Measurements from ENCODE around the gene FGD6.

FGD6 gene

DNA sequence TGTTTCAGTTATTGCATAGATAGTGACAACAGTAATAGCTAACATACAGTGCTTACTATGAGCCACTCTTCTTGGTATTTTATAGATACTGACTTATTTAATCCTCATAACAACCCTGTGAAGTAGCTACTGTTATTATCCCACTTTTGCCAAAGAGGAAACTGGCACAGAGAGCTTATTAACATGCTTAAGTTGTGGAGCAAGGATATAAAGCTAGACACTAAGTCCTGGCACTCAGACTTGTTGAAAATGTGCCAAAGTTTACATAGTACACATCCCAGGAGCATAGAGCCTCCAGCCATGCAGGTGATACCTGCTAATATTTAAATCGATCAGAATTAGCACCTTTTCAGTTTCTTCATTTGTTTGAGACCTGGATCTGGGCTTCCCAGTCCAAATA lies 42.1 kb upstream of the FGD6 start:
- Histone ChIP-seq H3K4me3 (ENCODE audit: severe bottlenecking) (no peak overlapping the region), H3K9me3 (ENCODE audit: severe bottlenecking) (no peaks in the 10 kb centered on the region), H3K27me3 (ENCODE audit: insufficient read depth, poor library complexity, severe bottlenecking) (no peaks in the 10 kb centered on the region), H3K27ac (ENCODE audit: poor library complexity, severe bottlenecking) (no peak overlapping the region), H3K4me1 (ENCODE audit: insufficient read depth, poor library complexity, severe bottlenecking) (peaks cover 15% of the 10 kb centered on the region), H3K36me3 (ENCODE audit: low read depth) (peaks cover 79% of the 10 kb centered on the region)
- no peak for DNase-seq (ENCODE audit: low spot score)
- TF ChIP-seq, protein P1, sequence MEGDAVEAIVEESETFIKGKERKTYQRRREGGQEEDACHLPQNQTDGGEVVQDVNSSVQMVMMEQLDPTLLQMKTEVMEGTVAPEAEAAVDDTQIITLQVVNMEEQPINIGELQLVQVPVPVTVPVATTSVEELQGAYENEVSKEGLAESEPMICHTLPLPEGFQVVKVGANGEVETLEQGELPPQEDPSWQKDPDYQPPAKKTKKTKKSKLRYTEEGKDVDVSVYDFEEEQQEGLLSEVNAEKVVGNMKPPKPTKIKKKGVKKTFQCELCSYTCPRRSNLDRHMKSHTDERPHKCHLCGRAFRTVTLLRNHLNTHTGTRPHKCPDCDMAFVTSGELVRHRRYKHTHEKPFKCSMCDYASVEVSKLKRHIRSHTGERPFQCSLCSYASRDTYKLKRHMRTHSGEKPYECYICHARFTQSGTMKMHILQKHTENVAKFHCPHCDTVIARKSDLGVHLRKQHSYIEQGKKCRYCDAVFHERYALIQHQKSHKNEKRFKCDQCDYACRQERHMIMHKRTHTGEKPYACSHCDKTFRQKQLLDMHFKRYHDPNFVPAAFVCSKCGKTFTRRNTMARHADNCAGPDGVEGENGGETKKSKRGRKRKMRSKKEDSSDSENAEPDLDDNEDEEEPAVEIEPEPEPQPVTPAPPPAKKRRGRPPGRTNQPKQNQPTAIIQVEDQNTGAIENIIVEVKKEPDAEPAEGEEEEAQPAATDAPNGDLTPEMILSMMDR (IDR thresholded peaks at IDR 0.05; ENCODE audit: poor library complexity, severe bottlenecking): no peak
- ATAC-seq (ENCODE audit: low read depth): no peak

- DNase-seq (ENCODE audit: low spot score): no peak
- Histone ChIP-seq H3K9me3 (ENCODE audit: severe bottlenecking) (no peaks in the 10 kb centered on the region), H3K4me1 (ENCODE audit: insufficient read depth, poor library complexity, severe bottlenecking) (peaks cover 15% of the 10 kb centered on the region), H3K27ac (ENCODE audit: poor library complexity, severe bottlenecking) (no peak overlapping the region), H3K36me3 (ENCODE audit: low read depth) (peaks cover 77% of the 10 kb centered on the region), H3K27me3 (ENCODE audit: insufficient read depth, poor library complexity, severe bottlenecking) (no peaks in the 10 kb centered on the region), H3K4me3 (ENCODE audit: severe bottlenecking) (no peak overlapping the region)
- ATAC-seq (ENCODE audit: low read depth): no peak
- TF ChIP-seq, protein P1 (IDR thresholded peaks at IDR 0.05; ENCODE audit: poor library complexity, severe bottlenecking): no peak
These were observed 41.5 kb upstream of the FGD6 start for GRCh38 chr12:95258803-95259202.

DNA sequence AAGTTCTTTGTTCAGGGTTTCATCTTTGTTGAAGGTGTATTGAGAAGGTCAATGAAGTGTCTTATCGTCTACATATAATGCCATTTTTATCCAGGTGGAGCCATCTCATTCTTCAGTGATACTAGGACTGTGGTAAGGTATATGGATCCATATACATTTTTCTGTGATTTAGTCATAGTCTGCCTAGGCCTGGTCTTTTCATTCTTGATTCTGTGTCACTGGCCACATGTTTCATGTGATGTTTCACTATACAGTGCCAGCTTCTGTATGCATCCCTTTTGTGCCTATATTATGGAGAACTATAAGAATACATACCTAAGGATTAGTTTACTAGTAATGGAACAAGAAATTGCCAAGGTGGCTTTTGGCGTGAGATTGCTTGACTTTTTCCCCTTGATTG lies 40.9 kb upstream of the FGD6 start:
- DNase-seq (ENCODE audit: low spot score) (no peak), ATAC-seq (ENCODE audit: low read depth) (peak; percentile 85)
- peaks cover 77% of the 10 kb centered on the region for H3K36me3 ChIP-seq (ENCODE audit: low read depth)
- H3K4me1 ChIP-seq (ENCODE audit: insufficient read depth, poor library complexity, severe bottlenecking): peaks cover 15% of the 10 kb centered on the region
- TF ChIP-seq, protein P1 (IDR thresholded peaks at IDR 0.05; ENCODE audit: poor library complexity, severe bottlenecking): no peak
- H3K27me3 ChIP-seq (ENCODE audit: insufficient read depth, poor library complexity, severe bottlenecking): no peaks in the 10 kb centered on the region
- peak overlapping the region; percentile 5 for H3K27ac ChIP-seq (ENCODE audit: poor library complexity, severe bottlenecking)
- H3K9me3 ChIP-seq (ENCODE audit: severe bottlenecking): no peaks in the 10 kb centered on the region
- no peak overlapping the region for H3K4me3 ChIP-seq (ENCODE audit: severe bottlenecking)

DNA sequence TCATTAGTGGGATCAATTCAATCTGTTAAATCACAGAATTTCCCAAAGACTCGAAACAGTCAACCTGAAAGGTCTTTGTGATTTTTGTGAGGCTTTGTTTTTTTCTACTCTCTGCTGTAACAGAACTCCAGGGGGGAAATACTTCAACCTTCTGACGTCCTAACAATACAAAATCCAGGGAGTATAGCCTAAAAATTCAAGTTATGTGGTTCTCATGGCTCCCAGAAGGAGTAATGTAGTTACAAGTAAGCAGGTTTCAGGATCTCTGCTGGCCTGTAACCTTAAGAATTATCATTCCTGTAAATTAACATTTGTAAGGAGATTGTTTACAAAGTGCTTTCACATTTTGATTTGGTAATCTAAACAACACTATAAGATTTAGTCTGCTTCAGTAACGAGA lies 40.3 kb upstream of the FGD6 start:
- TF ChIP-seq, protein P1 (IDR thresholded peaks at IDR 0.05; ENCODE audit: poor library complexity, severe bottlenecking): no peak
- peaks cover 77% of the 10 kb centered on the region for H3K36me3 ChIP-seq (ENCODE audit: low read depth)
- H3K4me1 ChIP-seq (ENCODE audit: insufficient read depth, poor library complexity, severe bottlenecking): peaks cover 13% of the 10 kb centered on the region
- no peaks in the 10 kb centered on the region for H3K9me3 ChIP-seq (ENCODE audit: severe bottlenecking)
- no peak overlapping the region for H3K4me3 ChIP-seq (ENCODE audit: severe bottlenecking)
- DNase-seq (ENCODE audit: low spot score) (no peak), ATAC-seq (ENCODE audit: low read depth) (no peak)
- H3K27me3 ChIP-seq (ENCODE audit: insufficient read depth, poor library complexity, severe bottlenecking): no peaks in the 10 kb centered on the region
- peak overlapping the region; percentile 5 for H3K27ac ChIP-seq (ENCODE audit: poor library complexity, severe bottlenecking)

DNA sequence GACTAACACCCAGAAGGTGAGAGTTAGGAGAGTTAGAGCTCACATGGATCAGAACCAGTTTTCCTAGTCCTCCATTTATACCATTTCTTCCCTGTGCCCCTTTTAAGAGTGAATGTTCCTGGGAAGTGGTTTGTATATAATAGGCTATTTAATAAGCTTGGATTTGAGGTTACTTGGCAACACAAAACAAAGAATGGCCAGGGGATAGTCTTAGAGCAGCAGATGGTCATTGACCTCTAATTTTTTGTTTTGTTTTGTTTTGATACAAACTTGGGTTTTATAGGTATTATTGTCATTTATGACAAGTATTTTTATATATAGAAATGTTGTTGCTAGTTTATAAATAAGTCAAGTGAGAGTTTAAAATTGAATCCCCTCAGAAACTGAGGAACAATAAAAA lies 36.1 kb upstream of the FGD6 start:
- Histone ChIP-seq H3K27ac (ENCODE audit: poor library complexity, severe bottlenecking) (no peak overlapping the region), H3K36me3 (ENCODE audit: low read depth) (peaks cover 71% of the 10 kb centered on the region), H3K4me1 (ENCODE audit: insufficient read depth, poor library complexity, severe bottlenecking) (peaks cover 2% of the 10 kb centered on the region), H3K9me3 (ENCODE audit: severe bottlenecking) (no peaks in the 10 kb centered on the region), H3K4me3 (ENCODE audit: severe bottlenecking) (no peak overlapping the region), H3K27me3 (ENCODE audit: insufficient read depth, poor library complexity, severe bottlenecking) (no peaks in the 10 kb centered on the region)
- DNase-seq (ENCODE audit: low spot score): no peak
- TF ChIP-seq, protein P1 (IDR thresholded peaks at IDR 0.05; ENCODE audit: poor library complexity, severe bottlenecking): no peak
- ATAC-seq (ENCODE audit: low read depth): no peak

Measured in RWPE2 (cell line).